Articular chondrocyte of knee joint (primary cell): Measurements from ENCODE around the gene UGDH. TPM values are rescaled to one million over a fixed set of nuclear protein-coding genes. Genes with fewer than 3 reads are reported as not detected.

Source experiments
- total RNA-seq: library from RNA; depleted of rRNA; stranded (reverse); fragments of >200 nt; gene quantifications from 2 replicates; pipeline ENCODE4 v1.2.3, GENCODE V29; 2012

The UGDH gene
- 712 and 723 TPM in 2 replicates for total RNA-seq

DNA sequence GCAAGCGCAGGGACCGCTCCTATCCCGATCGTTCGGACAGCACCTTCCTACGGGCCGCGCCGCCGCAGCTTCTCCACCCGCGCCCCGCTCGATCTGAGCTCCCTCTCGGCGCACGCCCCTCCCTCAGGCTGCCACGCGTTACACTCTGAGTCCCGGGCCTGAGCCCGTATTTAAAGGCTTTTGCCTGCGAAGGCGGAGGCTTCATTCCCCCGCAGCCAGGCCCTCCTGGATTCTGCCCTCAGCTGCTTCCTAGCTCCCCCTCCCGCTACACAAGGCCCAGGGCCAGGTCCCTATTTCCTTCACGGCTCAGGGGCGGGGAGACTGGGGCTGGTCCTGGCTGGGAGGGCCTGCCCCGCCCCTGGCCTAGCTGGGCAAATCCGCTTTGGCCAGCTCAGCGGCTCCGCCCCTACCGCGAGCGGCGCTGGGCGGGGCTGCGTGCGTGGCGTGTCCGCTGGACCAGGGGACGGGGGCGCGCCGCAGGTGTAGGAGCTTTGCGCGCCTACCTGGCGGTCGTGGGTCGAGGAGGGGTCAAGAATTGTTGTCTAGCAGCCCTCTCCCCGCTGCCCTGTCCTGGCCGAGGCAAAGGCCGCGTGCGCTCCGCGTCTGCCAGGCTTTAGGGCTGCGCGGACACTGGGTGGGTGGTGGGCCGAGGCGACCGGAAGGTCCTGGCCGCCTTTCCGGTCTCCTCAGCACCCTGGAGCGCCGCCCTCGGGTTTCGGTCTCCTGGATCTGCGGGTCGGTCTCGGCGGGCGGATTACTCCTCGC, at the start of gene UGDH:
Gene UGDH (minus strand): TSS at position 144 of the 765 bp plus-strand sequence. CDS start 5,927 bp downstream, outside the sequence.

DNA sequence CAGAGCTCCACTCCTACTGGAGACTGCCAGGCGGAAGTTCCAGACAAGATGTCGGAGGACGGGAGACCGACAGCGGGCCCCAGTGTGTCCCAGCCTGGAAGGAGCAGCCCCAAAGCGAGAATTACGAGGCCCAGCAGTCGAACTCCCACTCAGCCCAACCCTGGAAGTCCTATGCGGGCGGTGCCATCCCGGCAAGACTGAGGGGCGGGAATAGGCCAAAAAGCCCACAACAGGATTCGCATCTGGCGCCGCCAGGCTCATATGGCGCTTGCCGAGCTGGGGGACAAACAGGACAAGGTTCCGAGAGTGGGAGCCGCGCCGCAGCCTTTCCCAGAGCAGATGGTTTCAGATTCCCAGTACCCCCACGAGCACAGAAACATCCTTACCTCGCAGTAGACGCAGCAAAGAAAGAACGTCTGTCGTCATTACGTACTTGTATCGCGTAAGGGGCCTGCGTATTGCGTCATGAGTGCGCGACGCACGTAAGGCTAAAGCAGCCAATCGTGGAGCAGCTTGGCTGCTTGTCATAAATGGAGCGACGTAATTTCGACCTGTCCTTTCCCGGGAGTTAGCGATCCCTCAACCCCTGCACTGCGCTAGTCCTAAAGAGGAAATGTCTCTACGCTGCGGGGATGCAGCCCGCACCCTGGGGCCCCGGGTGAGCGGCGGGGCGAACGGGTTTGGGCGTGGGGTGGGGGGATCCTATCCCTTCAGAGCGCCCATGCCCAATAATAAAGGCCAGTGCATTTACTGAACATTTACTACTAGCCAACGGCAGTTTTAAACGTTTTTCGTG, 68.5 kb downstream of the UGDH start, which contains the start of the genes LIAS and RPL9:
Gene LIAS (plus strand): TSS at position 552 of the 796 bp plus-strand sequence. CDS start 62 bp downstream, at position 614.
Gene RPL9 (minus strand): TSS at position 418 of the 796 bp plus-strand sequence. CDS start 483 bp downstream, outside the sequence.

Other genes with a start within 250 kb of the UGDH start
- 53.4 and 60.0 TPM in 2 replicates for gene RFC1, start 161.1 kb downstream of the UGDH start, total RNA-seq
- under 0.01 TPM in 1 of 2 replicates, not detected in the other for gene KLB, start 120.5 kb downstream of the UGDH start, total RNA-seq
- gene RPL9, start 68.5 kb downstream of the UGDH start, total RNA-seq, result 1,737 and 2,744 TPM in 2 replicates
- 7.9 and 11.1 TPM in 2 replicates for gene LIAS, start 68.4 kb downstream of the UGDH start, total RNA-seq
- 184 and 198 TPM in 2 replicates for gene SMIM14, start 111.4 kb upstream of the UGDH start, total RNA-seq
- gene UBE2K, start 170.7 kb upstream of the UGDH start, total RNA-seq, result 23.7 and 29.3 TPM in 2 replicates